Measurements from ENCODE around the gene HLTF.

DNA sequence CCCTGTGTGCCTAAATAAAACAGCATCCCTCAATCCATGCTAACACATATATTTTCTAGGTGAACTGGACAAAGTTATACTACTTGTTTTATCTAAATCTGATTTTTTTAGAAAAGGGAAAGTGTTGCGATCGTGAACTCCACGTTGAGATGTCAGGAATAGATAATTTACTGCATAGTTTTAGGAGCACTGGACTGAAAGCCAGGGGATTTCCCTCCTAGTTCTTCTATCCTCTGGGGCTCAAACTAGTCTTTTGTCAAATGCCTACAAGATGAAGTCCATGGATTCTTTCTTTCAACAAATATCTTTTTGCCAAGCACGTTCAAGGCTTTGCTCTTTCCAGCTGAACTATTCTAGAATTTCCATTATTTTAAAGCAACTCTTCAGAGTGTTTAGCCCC lies 42.5 kb upstream of the HLTF start:
- TF ChIP-seq CTCF (IDR thresholded peaks at IDR 0.05) (no peak), POLR2A (IDR thresholded peaks at IDR 0.05) (no peak)

Data from thyroid gland (tissue), 4 donors.